H1 (cell line): ENCODE data around the gene SLC24A3. TPM values are rescaled to one million over a fixed set of nuclear protein-coding genes. Genes with fewer than 3 reads are reported as not detected.

Experiments
- CTCF ChIA-PET: fragments of 300-600 bp; sonication (Branson Sonifier 250); formaldehyde crosslinking; loops from one replicate; lab custom pipeline; 2021; ENCODE audit not compliant: partially characterized antibody; lab: Charles Lee
- POLR2A ChIA-PET: fragments of 300-600 bp; sonication (Branson Sonifier 250); formaldehyde crosslinking; loops from one replicate; lab custom pipeline; 2021; ENCODE audit warnings: inconsistent platforms; ENCODE audit not compliant: partially characterized antibody; lab: Charles Lee
- DNase-seq, 2 experiments: peaks; one replicate each; pipeline versions ENCODE4 v3.0.0 to v3.0.0-alpha.2; 2010 to 2022; ENCODE audit warnings: low spot score in 2 of 2, low read depth in 1 of 2, mixed read lengths in 1 of 2
- FAIRE-seq: peaks from 2 replicates; lab custom pipeline; 2011; peaks lifted over from hg19 to GRCh38; lab: Jason Lieb, UNC
- H2AFZ ChIP-seq: 2 replicates; pipeline ENCODE4 v1.8.1; 2012; ENCODE audit warnings: low read length, inconsistent platforms
- H2AK5ac ChIP-seq: 2 replicates; pipeline ENCODE4 v1.6.1; 2013; ENCODE audit warnings: low read depth, low read length
- H2BK120ac ChIP-seq: replicated peaks from 2 replicates; pipeline ENCODE3; 2013; ENCODE audit warnings: low read depth, low read length, inconsistent platforms
- H2BK12ac ChIP-seq: 2 replicates; pipeline ENCODE4 v1.6.1; 2013; ENCODE audit warnings: low read depth, low read length
- H2BK15ac ChIP-seq: 2 replicates; pipeline ENCODE4 v1.6.1; 2013; ENCODE audit warnings: low read length
- H2BK20ac ChIP-seq: 2 replicates; pipeline ENCODE4 v1.6.1; 2013; ENCODE audit warnings: low read length
- H2BK5ac ChIP-seq: 2 replicates; pipeline ENCODE4 v1.6.1; 2013; ENCODE audit warnings: low read depth, low read length
- H3K14ac ChIP-seq: 2 replicates; pipeline ENCODE4 v1.6.1; 2013; ENCODE audit warnings: inconsistent platforms; ENCODE audit not compliant: insufficient read length
- H3K18ac ChIP-seq: 2 replicates; pipeline ENCODE4 v1.6.1; 2013; ENCODE audit warnings: low read length; ENCODE audit errors: extremely low read depth
- H3K23ac ChIP-seq: 2 replicates; pipeline ENCODE4 v1.6.1; 2013; ENCODE audit warnings: inconsistent platforms; ENCODE audit not compliant: insufficient read length
- H3K23me2 ChIP-seq: 2 replicates; pipeline ENCODE4 v1.6.1; 2013; ENCODE audit warnings: low read depth, low read length
- H3K27ac ChIP-seq: 2 replicates; pipeline ENCODE4 v1.6.1; 2011; ENCODE audit warnings: low read depth, low read length, inconsistent platforms
- H3K27me3 ChIP-seq, 4 experiments: replicated peaks in 1 of 4; 1 replicate in 1 of 4; 2 replicates in 3 of 4; pipeline versions ENCODE4 v1.6.1 to v1.8.1; 2011 to 2013; ENCODE audit warnings: low read length in 3 of 4, mild to moderate bottlenecking in 3 of 4, inconsistent platforms in 2 of 4, mixed read lengths in 2 of 4, moderate library complexity in 1 of 4; ENCODE audit not compliant: control insufficient read depth in 3 of 4, insufficient read depth in 3 of 4; ENCODE audit errors: extremely low read depth in 1 of 4
- H3K36me3 ChIP-seq, 4 experiments: 2 replicates each; pipeline versions ENCODE4 v1.6.1 to v1.8.1; 2011 to 2013; ENCODE audit warnings: mild to moderate bottlenecking in 4 of 4, low read length in 3 of 4, moderate library complexity in 2 of 4, control low read depth in 1 of 4, inconsistent platforms in 1 of 4; ENCODE audit not compliant: insufficient read depth in 4 of 4, control insufficient read depth in 2 of 4
- H3K4ac ChIP-seq: replicated peaks from 2 replicates; pipeline ENCODE3; 2013; ENCODE audit warnings: low read length, low read depth, mixed read lengths, inconsistent platforms; ENCODE audit not compliant: insufficient read length
- H3K4me1 ChIP-seq, 4 experiments: replicated peaks in 1 of 4; 1 replicate in 1 of 4; 2 replicates in 3 of 4; pipeline versions ENCODE4 v1.6.1 to v1.8.1; 2011 to 2013; ENCODE audit warnings: low read length in 3 of 4, inconsistent platforms in 2 of 4, mixed read lengths in 1 of 4; ENCODE audit not compliant: insufficient read depth in 4 of 4, control insufficient read depth in 3 of 4
- H3K4me2 ChIP-seq, 2 experiments: 2 replicates each; pipeline versions ENCODE4 v1.6.1 to v1.8.1; 2011 to 2013; ENCODE audit warnings: low read depth in 2 of 2, low read length in 2 of 2, control low read depth in 1 of 2, inconsistent platforms in 1 of 2, mild to moderate bottlenecking in 1 of 2; ENCODE audit not compliant: insufficient read depth in 1 of 2
- H3K4me3 ChIP-seq, 4 experiments: fragments of 200-600, 300-600 bp in 1 of 4; sonication (generic), shearing (Covaris generic), sonication (Bioruptor Twin) in 1 of 4; 2 replicates each; pipeline versions ENCODE4 v1.5.1 to v1.8.1; 2011 to 2016; ENCODE audit warnings: low read length in 4 of 4, low read depth in 3 of 4, control low read depth in 2 of 4, inconsistent platforms in 2 of 4, mild to moderate bottlenecking in 2 of 4, mixed read lengths in 1 of 4, moderate library complexity in 1 of 4; ENCODE audit not compliant: insufficient read depth in 2 of 4; ENCODE audit errors: extremely low read depth in 1 of 4
- H3K56ac ChIP-seq: replicated peaks from 2 replicates; pipeline ENCODE3; 2013; ENCODE audit warnings: low read depth, mild to moderate bottlenecking, mixed read lengths, low read length, inconsistent platforms; ENCODE audit not compliant: insufficient read length
- H3K79me1 ChIP-seq: 2 replicates; pipeline ENCODE4 v1.6.1; 2013; ENCODE audit warnings: low read depth, low read length, control low read depth
- H3K79me2 ChIP-seq, 2 experiments: 2 replicates each; pipeline versions ENCODE4 v1.6.1 to v1.8.1; 2012 to 2013; ENCODE audit warnings: low read length in 2 of 2, mild to moderate bottlenecking in 2 of 2, inconsistent platforms in 1 of 2; ENCODE audit not compliant: insufficient read depth in 2 of 2, control insufficient read depth in 1 of 2
- H3K9ac ChIP-seq, 4 experiments: replicated peaks in 1 of 4; 1 replicate in 1 of 4; 2 replicates in 3 of 4; pipeline versions ENCODE4 v1.6.1 to v1.8.1; 2011 to 2013; ENCODE audit warnings: low read depth in 3 of 4, low read length in 3 of 4, control low read depth in 2 of 4, mild to moderate bottlenecking in 2 of 4, moderate library complexity in 2 of 4, inconsistent platforms in 1 of 4; ENCODE audit errors: extremely low read depth in 1 of 4
- H3K9me3 ChIP-seq, 2 experiments: 2 replicates each; pipeline versions ENCODE4 v1.6.1 to v1.8.1; 2012 to 2013; ENCODE audit warnings: mild to moderate bottlenecking in 2 of 2, moderate library complexity in 2 of 2, control low read depth in 1 of 2, inconsistent platforms in 1 of 2, low read depth in 1 of 2, low read length in 1 of 2, mixed read lengths in 1 of 2; ENCODE audit not compliant: insufficient read depth in 2 of 2
- H4K20me1 ChIP-seq, 2 experiments: replicated peaks in 1 of 2; 2 replicates each; pipeline versions ENCODE3 to v1.8.1; 2011 to 2013; ENCODE audit warnings: inconsistent platforms in 2 of 2, low read length in 2 of 2, mild to moderate bottlenecking in 1 of 2; ENCODE audit not compliant: insufficient read depth in 2 of 2, control insufficient read depth in 1 of 2
- H4K5ac ChIP-seq: 2 replicates; pipeline ENCODE4 v1.6.1; 2013; ENCODE audit warnings: low read length, low read depth, mixed read lengths, inconsistent platforms; ENCODE audit not compliant: insufficient read length
- H4K8ac ChIP-seq: 2 replicates; pipeline ENCODE4 v1.8.0; 2013; ENCODE audit warnings: mild to moderate bottlenecking, moderate library complexity, low read length, inconsistent platforms; ENCODE audit not compliant: insufficient read depth; ENCODE audit errors: extremely low read depth
- H4K91ac ChIP-seq: replicated peaks from 2 replicates; pipeline ENCODE3; 2013; ENCODE audit warnings: low read length, mixed read lengths, inconsistent platforms; ENCODE audit not compliant: insufficient read length
- BRCA1 ChIP-seq: IDR thresholded peaks from 2 replicates; pipeline ENCODE4 v1.6.1; 2012; ENCODE audit warnings: low read depth, low read length, improper control_type of control experiment
- CHD1 ChIP-seq: IDR thresholded peaks from 2 replicates; pipeline ENCODE4 v1.6.1; 2012; ENCODE audit warnings: low read depth, low read length, improper control_type of control experiment
- EZH2 ChIP-seq: fragments of 200-600 bp; sonication (generic); IDR thresholded peaks from 2 replicates; pipeline ENCODE4 v1.7.1; 2012; ENCODE audit warnings: low read depth, mild to moderate bottlenecking, moderate library complexity, low read length, inconsistent platforms; ENCODE audit not compliant: severe bottlenecking
- GABPA ChIP-seq: IDR thresholded peaks from 2 replicates; pipeline ENCODE4 v1.6.1; 2011; ENCODE audit warnings: mild to moderate bottlenecking, low read length, moderate library complexity, borderline replicate concordance; ENCODE audit not compliant: insufficient read depth
- HDAC6 ChIP-seq: IDR thresholded peaks from one replicate; pipeline ENCODE4 v1.7.1; 2012; ENCODE audit warnings: low read depth, mild to moderate bottlenecking, inconsistent platforms, low read length, moderate library complexity
- KDM1A ChIP-seq: fragments of 200-600, 300-600 bp; sonication (generic); IDR thresholded peaks from 2 replicates; pipeline ENCODE4 v1.7.1; 2016; ENCODE audit warnings: mild to moderate bottlenecking, low read length, borderline replicate concordance
- NANOG ChIP-seq: IDR thresholded peaks from 2 replicates; pipeline ENCODE4 v1.6.1; 2011; ENCODE audit warnings: low read length, low read depth, mild to moderate bottlenecking, inconsistent platforms; ENCODE audit not compliant: insufficient read depth, poor library complexity, severe bottlenecking
- NRF1 ChIP-seq: IDR thresholded peaks from 2 replicates; pipeline ENCODE4 v1.6.1; 2011; ENCODE audit warnings: mild to moderate bottlenecking, low read depth, low read length, improper control_type of control experiment
- PHF8 ChIP-seq: fragments of 200-600 bp; sonication (generic); conservative IDR thresholded peaks from 2 replicates; pipeline ENCODE4 v1.7.1; 2012; ENCODE audit warnings: low read depth, mild to moderate bottlenecking, inconsistent platforms, low read length, moderate library complexity
- POLR2AphosphoS5 ChIP-seq: IDR thresholded peaks from 2 replicates; pipeline ENCODE4 v1.6.1; 2011; ENCODE audit warnings: low read depth, low read length
- POU5F1 ChIP-seq: IDR thresholded peaks from 2 replicates; pipeline ENCODE4 v1.6.1; 2011; ENCODE audit warnings: low read depth, mild to moderate bottlenecking, low read length, moderate library complexity
- RAD21 ChIP-seq, 2 experiments: IDR thresholded peaks in 1 of 2; conservative IDR thresholded peaks in 1 of 2; 2 replicates each; pipeline ENCODE4 v1.6.1; 2011; ENCODE audit warnings: low read depth in 2 of 2, low read length in 2 of 2, improper control_type of control experiment in 1 of 2, inconsistent platforms in 1 of 2, mild to moderate bottlenecking in 1 of 2, moderate library complexity in 1 of 2
- SAP30 ChIP-seq: fragments of 300-600 bp; sonication (generic); IDR thresholded peaks from 2 replicates; pipeline ENCODE4 v1.7.1; 2012; ENCODE audit warnings: low read length, moderate library complexity, mild to moderate bottlenecking, inconsistent platforms; ENCODE audit not compliant: insufficient read depth, insufficient replicate concordance
- SIRT6 ChIP-seq: IDR thresholded peaks from one replicate; pipeline ENCODE4 v1.7.1; 2012; ENCODE audit warnings: low read length, inconsistent platforms
- SP4 ChIP-seq: IDR thresholded peaks from 2 replicates; pipeline ENCODE4 v1.6.1; 2012; ENCODE audit warnings: low read length, inconsistent platforms
- WGBS, 2 experiments: shearing (Covaris generic) in 1 of 2; methylation state at CpG; one replicate each; pipeline versions ENCODE4 v1.1.6 to v1.1.7; 2013 to 2015; ENCODE audit warnings: low lambda C conversion rate in 2 of 2, mixed read lengths in 2 of 2, inconsistent platforms in 1 of 2, low coverage in 1 of 2, missing lambda C conversion rate in 1 of 2; ENCODE audit not compliant: insufficient replicate concordance in 2 of 2, insufficient coverage in 1 of 2, insufficient read length in 1 of 2; ENCODE audit errors: extremely low coverage in 1 of 2, missing lambda C conversion rate in 1 of 2; 5-methylcytosine and 5-hydroxymethylcytosine counted together
- polyA plus RNA-seq, 7 experiments: library from polyadenylated mRNA; depleted of rRNA in 3 of 7; stranded (reverse) in 5 of 7; unstranded in 2 of 7; fragments of >200 nt in 5 of 7; fragments of 200-250 nt in 2 of 7; gene quantifications; 1 replicate in 5 of 7; 2 replicates in 1 of 7; 4 replicates in 1 of 7; pipeline versions ENCODE4 v1.2.1 to v1.2.3, GENCODE V29; 2011 to 2013; ENCODE audit warnings: missing spikeins in 2 of 7, mixed read lengths in 2 of 7
- total RNA-seq: library from RNA; stranded (reverse); fragmentation: NEBNext Ultra II Directional; extraction: Animal tissue kit (Norgen Biotek cat#: 25700); gene quantifications from 2 replicates; pipeline ENCODE4 v1.2.1, GENCODE V29; 2021

Gene SLC24A3
- total and polyA plus RNA-seq, 2 of the 8 experiments (the other 6 are each of a cell fraction or from before 2014, with no cell fraction given), result 4.5 to 6.3 TPM

DNA sequence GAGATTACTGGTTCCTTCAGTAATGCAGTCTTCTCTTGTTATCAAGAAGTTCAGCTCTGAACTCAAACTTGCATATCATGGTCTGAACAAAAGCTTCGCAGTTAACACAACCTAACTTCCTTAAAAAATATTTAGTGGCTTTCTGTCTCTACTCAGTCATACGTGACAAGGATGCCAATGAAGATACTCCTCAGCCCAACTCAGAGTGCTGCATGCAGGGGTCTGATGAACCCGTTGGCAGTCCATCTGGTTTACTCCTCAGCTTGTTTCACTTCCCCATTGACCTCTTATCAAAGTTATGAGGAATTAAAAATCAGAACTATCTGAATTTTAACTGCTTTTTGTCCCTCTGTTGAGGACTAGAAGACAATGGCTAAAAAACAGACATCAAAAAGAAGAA is 489.0 kb downstream of the SLC24A3 start:
- Histone ChIP-seq H2AK5ac (no peak overlapping the region), H3K4ac (no peak overlapping the region), H3K27me3 (no peaks in the 10 kb centered on the region), H2BK120ac (no peak overlapping the region), H3K9me3 (peaks cover 0 to 10% of the 10 kb centered on the region in 2 experiments; a peak in 2 of 4 replicates), H4K5ac (no peak overlapping the region), H4K91ac (no peak overlapping the region), H3K4me3 (no peak overlapping the region), H3K79me2 (no peaks in the 10 kb centered on the region), H2BK5ac (no peak overlapping the region), H2BK20ac (no peak overlapping the region), H4K20me1 (no peaks in the 10 kb centered on the region), H3K23ac (no peak overlapping the region), H3K4me1 (no peaks in the 10 kb centered on the region), H3K56ac (no peak overlapping the region), H3K9ac (no peak overlapping the region), H3K79me1 (no peaks in the 10 kb centered on the region), H2BK15ac (no peak overlapping the region), H2BK12ac (no peak overlapping the region), H3K36me3 (no peaks in the 10 kb centered on the region; a peak in 1 of 8 replicates), H4K8ac (no peak overlapping the region), H3K4me2 (no peak overlapping the region), H3K23me2 (no peaks in the 10 kb centered on the region; the same call in 1 of the 2 replicates), H3K14ac (no peak overlapping the region), H3K18ac (no peak overlapping the region), H2AFZ (no peak overlapping the region), H3K27ac (no peak overlapping the region)
- ChIA-PET CTCF (no interaction called here), POLR2A (no interaction called here)
- DNase-seq (no peak), FAIRE-seq (no peak)
- WGBS, 2 experiments, result 81% methylated on average over 3 of the region's 3 CpGs; no CpG with 5 or more reads in 1 of the 2 experiments
- TF ChIP-seq NRF1 (no peak), PHF8 (no peak), BRCA1 (no peak), KDM1A (no peak), CHD1 (no peak), NANOG (no peak), POLR2AphosphoS5 (no peak), HDAC6 (no peak), SAP30 (no peak), SP4 (no peak), GABPA (no peak), RAD21 (IDR thresholded peaks at IDR 0.05 in 1 of 2, conservative IDR thresholded peaks at IDR 0.05 in 1 of 2; ENCODE audit: low read depth in 2 of 2, low read length in 2 of 2) (no peak), POU5F1 (no peak), EZH2 (no peak), SIRT6 (no peak)
